GOT3 (cell line): ENCODE data around the gene FBLIM1.
A peak's percentile ranks its signal among the peaks of the same experiment; 100 is the strongest.

Experiments
- DNase-seq: peaks from one replicate; lab custom pipeline; 2025; ENCODE audit warnings: mixed read lengths; lab: John Stamatoyannopoulos, UW

FBLIM1 gene

GRCh38 chr1:15730936-15731335 lies 27.7 kb upstream of the FBLIM1 start:
- no peak for DNase-seq

GRCh38 chr1:15731735-15732685 lies 26.6 kb upstream of the FBLIM1 start:
- no peak for DNase-seq

- DNase-seq, result no peak
Measured at GRCh38 chr1:15732686-15733081, 25.9 kb upstream of the FBLIM1 start.

GRCh38 chr1:15733218-15733725 lies 25.3 kb upstream of the FBLIM1 start:
- no peak for DNase-seq

- no peak for DNase-seq
Measured at GRCh38 chr1:15733726-15734226, 24.8 kb upstream of the FBLIM1 start.

GRCh38 chr1:15734296-15734695 lies 24.3 kb upstream of the FBLIM1 start:
- DNase-seq, result no peak

- no peak for DNase-seq
Measured at GRCh38 chr1:15734901-15735300, 23.7 kb upstream of the FBLIM1 start.

- DNase-seq, result no peak
Measured at GRCh38 chr1:15735304-15736037, 23.1 kb upstream of the FBLIM1 start.

GRCh38 chr1:15736038-15736891 lies 22.3 kb upstream of the FBLIM1 start, which contains the start of gene SLC25A34:
SLC25A34 (plus strand) TSS chr1:15736258; CDS start chr1:15736486, 228 bp downstream.
- DNase-seq, result no peak

- no peak for DNase-seq
Measured at GRCh38 chr1:15736892-15737261, 21.7 kb upstream of the FBLIM1 start.

GRCh38 chr1:15737324-15738319 lies 21.0 kb upstream of the FBLIM1 start:
- DNase-seq, result no peak

GRCh38 chr1:15738416-15739113 lies 20.0 kb upstream of the FBLIM1 start:
- DNase-seq, result no peak

GRCh38 chr1:15739259-15739658 lies 19.3 kb upstream of the FBLIM1 start:
- no peak for DNase-seq

- no peak for DNase-seq
Measured at GRCh38 chr1:15739745-15740144, 18.9 kb upstream of the FBLIM1 start.

GRCh38 chr1:15740924-15741850 lies 17.4 kb upstream of the FBLIM1 start:
- DNase-seq, result peak; percentile 20

GRCh38 chr1:15742339-15742801 lies 16.2 kb upstream of the FBLIM1 start, which contains the start of gene TMEM82:
TMEM82 (plus strand) TSS chr1:15742499; CDS start chr1:15742560, 61 bp downstream.
- no peak for DNase-seq

- DNase-seq, result no peak
Measured at GRCh38 chr1:15744122-15744679, 14.4 kb upstream of the FBLIM1 start.

- no peak for DNase-seq
Measured at GRCh38 chr1:15747378-15747777, 11.2 kb upstream of the FBLIM1 start.
